ENCODE results near the gene AGAP1. TPM values are rescaled to one million over a fixed set of nuclear protein-coding genes. Genes with fewer than 3 reads are reported as not detected.

The AGAP1 gene
- total and polyA plus RNA-seq, 4 donors, result 2.0 to 8.5 (median 5.4) TPM

GRCh38 chr2:236008857-236009256 is 515.0 kb downstream of the AGAP1 start:
- H3K27ac ChIP-seq (ENCODE audit: low read depth in 1 of 2, low read length in 2 of 2), result no peak overlapping the region
- no peaks in the 10 kb centered on the region for H3K36me3 ChIP-seq (ENCODE audit: control insufficient read depth in 4 of 4, insufficient read depth in 3 of 4, low read depth in 1 of 4, low read length in 3 of 4)
- no peak overlapping the region for H3K4me3 ChIP-seq (ENCODE audit: low read depth in 1 of 3, low read length in 3 of 3)
- TF ChIP-seq JUND (IDR thresholded peaks at IDR 0.05), result no peak
- no peak for TF ChIP-seq NR2F2 (IDR thresholded peaks at IDR 0.05)
- no peak for TF ChIP-seq GABPA (IDR thresholded peaks at IDR 0.05 in 1 of 2, conservative IDR thresholded peaks at IDR 0.05 in 1 of 2)
- TF ChIP-seq FOXA1 (IDR thresholded peaks at IDR 0.05), result no peak
- TF ChIP-seq FOXA2 (IDR thresholded peaks at IDR 0.05), result no peak
- TF ChIP-seq, protein P1, sequence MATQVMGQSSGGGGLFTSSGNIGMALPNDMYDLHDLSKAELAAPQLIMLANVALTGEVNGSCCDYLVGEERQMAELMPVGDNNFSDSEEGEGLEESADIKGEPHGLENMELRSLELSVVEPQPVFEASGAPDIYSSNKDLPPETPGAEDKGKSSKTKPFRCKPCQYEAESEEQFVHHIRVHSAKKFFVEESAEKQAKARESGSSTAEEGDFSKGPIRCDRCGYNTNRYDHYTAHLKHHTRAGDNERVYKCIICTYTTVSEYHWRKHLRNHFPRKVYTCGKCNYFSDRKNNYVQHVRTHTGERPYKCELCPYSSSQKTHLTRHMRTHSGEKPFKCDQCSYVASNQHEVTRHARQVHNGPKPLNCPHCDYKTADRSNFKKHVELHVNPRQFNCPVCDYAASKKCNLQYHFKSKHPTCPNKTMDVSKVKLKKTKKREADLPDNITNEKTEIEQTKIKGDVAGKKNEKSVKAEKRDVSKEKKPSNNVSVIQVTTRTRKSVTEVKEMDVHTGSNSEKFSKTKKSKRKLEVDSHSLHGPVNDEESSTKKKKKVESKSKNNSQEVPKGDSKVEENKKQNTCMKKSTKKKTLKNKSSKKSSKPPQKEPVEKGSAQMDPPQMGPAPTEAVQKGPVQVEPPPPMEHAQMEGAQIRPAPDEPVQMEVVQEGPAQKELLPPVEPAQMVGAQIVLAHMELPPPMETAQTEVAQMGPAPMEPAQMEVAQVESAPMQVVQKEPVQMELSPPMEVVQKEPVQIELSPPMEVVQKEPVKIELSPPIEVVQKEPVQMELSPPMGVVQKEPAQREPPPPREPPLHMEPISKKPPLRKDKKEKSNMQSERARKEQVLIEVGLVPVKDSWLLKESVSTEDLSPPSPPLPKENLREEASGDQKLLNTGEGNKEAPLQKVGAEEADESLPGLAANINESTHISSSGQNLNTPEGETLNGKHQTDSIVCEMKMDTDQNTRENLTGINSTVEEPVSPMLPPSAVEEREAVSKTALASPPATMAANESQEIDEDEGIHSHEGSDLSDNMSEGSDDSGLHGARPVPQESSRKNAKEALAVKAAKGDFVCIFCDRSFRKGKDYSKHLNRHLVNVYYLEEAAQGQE (IDR thresholded peaks at IDR 0.05), result no peak
- TF ChIP-seq, protein P2, sequence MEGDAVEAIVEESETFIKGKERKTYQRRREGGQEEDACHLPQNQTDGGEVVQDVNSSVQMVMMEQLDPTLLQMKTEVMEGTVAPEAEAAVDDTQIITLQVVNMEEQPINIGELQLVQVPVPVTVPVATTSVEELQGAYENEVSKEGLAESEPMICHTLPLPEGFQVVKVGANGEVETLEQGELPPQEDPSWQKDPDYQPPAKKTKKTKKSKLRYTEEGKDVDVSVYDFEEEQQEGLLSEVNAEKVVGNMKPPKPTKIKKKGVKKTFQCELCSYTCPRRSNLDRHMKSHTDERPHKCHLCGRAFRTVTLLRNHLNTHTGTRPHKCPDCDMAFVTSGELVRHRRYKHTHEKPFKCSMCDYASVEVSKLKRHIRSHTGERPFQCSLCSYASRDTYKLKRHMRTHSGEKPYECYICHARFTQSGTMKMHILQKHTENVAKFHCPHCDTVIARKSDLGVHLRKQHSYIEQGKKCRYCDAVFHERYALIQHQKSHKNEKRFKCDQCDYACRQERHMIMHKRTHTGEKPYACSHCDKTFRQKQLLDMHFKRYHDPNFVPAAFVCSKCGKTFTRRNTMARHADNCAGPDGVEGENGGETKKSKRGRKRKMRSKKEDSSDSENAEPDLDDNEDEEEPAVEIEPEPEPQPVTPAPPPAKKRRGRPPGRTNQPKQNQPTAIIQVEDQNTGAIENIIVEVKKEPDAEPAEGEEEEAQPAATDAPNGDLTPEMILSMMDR (IDR thresholded peaks at IDR 0.05; ENCODE audit: low read depth, low read length, missing input control), result no peak
- 89% methylated on average over 9 of the region's 9 CpGs for WGBS
- no peaks in the 10 kb centered on the region for H3K27me3 ChIP-seq (ENCODE audit: control insufficient read depth in 4 of 4, insufficient read depth in 4 of 4, low read length in 3 of 4)
- no peaks in the 10 kb centered on the region for H3K4me1 ChIP-seq (ENCODE audit: control insufficient read depth in 4 of 4, insufficient read depth in 4 of 4, low read length in 3 of 4)
- H3K9ac ChIP-seq (ENCODE audit: low read depth in 1 of 2, low read length in 2 of 2), result no peak overlapping the region
- no peak for DNase-seq (ENCODE audit: low spot score)
- H3K9me3 ChIP-seq (ENCODE audit: control insufficient read depth in 4 of 4, low read length in 3 of 4), result no peaks in the 10 kb centered on the region

GRCh38 chr2:236010920-236011685 is 517.3 kb downstream of the AGAP1 start:
- WGBS, result 84% methylated on average over 15 of the region's 15 CpGs
- no peaks in the 10 kb centered on the region for H3K4me1 ChIP-seq (ENCODE audit: control insufficient read depth in 4 of 4, insufficient read depth in 4 of 4, low read length in 3 of 4)
- H3K9me3 ChIP-seq (ENCODE audit: control insufficient read depth in 4 of 4, low read length in 3 of 4), result no peaks in the 10 kb centered on the region
- H3K27me3 ChIP-seq (ENCODE audit: control insufficient read depth in 4 of 4, insufficient read depth in 4 of 4, low read length in 3 of 4), result no peaks in the 10 kb centered on the region
- no peak for DNase-seq (ENCODE audit: low spot score)
- H3K36me3 ChIP-seq (ENCODE audit: control insufficient read depth in 4 of 4, insufficient read depth in 3 of 4, low read depth in 1 of 4, low read length in 3 of 4), result no peaks in the 10 kb centered on the region
- no peak overlapping the region for H3K27ac ChIP-seq (ENCODE audit: low read depth in 1 of 2, low read length in 2 of 2)
- H3K9ac ChIP-seq (ENCODE audit: low read depth in 1 of 2, low read length in 2 of 2), result no peak overlapping the region
- no peak overlapping the region for H3K4me3 ChIP-seq (ENCODE audit: low read depth in 1 of 3, low read length in 3 of 3)
- TF ChIP-seq EGR1 (IDR thresholded peaks at IDR 0.05; ENCODE audit: low read depth in 2 of 2) (no peak), FOXA2 (IDR thresholded peaks at IDR 0.05) (no peak), RAD21 (IDR thresholded peaks at IDR 0.05) (no peak), JUND (IDR thresholded peaks at IDR 0.05) (no peak), TAF1 (conservative IDR thresholded peaks at IDR 0.05) (no peak), HNF4A (conservative IDR thresholded peaks at IDR 0.05) (no peak), FOXA1 (IDR thresholded peaks at IDR 0.05) (no peak), SP1 (IDR thresholded peaks at IDR 0.05) (no peak), ZBTB33 (IDR thresholded peaks at IDR 0.05) (no peak), ATF3 (IDR thresholded peaks at IDR 0.05) (no peak), YY1 (IDR thresholded peaks at IDR 0.05) (no peak), RXRA (IDR thresholded peaks at IDR 0.05) (no peak), GABPA (IDR thresholded peaks at IDR 0.05 in 1 of 2, conservative IDR thresholded peaks at IDR 0.05 in 1 of 2) (no peak), HNF4G (IDR thresholded peaks at IDR 0.05) (no peak), NR2F2 (IDR thresholded peaks at IDR 0.05) (no peak)
- TF ChIP-seq, protein P1 (IDR thresholded peaks at IDR 0.05), result no peak
- TF ChIP-seq, protein P2 (IDR thresholded peaks at IDR 0.05; ENCODE audit: low read depth, low read length, missing input control), result no peak

Data from liver (tissue), 9 donors.